Fibroblast of mammary gland (primary cell): Measurements from ENCODE around the gene NTN1.

Experiments used
- DNase-seq: peaks from one replicate; pipeline ENCODE4 v3.0.0-alpha.2; 2010; ENCODE audit warnings: low read depth
- H3K4me3 ChIP-seq: 2 replicates; pipeline ENCODE4 v1.5.1; 2011; ENCODE audit warnings: low read depth, mild to moderate bottlenecking, low read length, moderate library complexity; ENCODE audit not compliant: control insufficient read depth
- CTCF ChIP-seq: conservative IDR thresholded peaks from 2 replicates; pipeline ENCODE4 v1.5.1; 2011; ENCODE audit warnings: low read depth, low read length, inconsistent platforms; ENCODE audit not compliant: control insufficient read depth, insufficient read depth

The NTN1 gene

GRCh38 chr17:9109933-9110332 is 88.6 kb downstream of the NTN1 start:
- DNase-seq: no peak
- H3K4me3 ChIP-seq: no peak overlapping the region
- TF ChIP-seq CTCF: no peak

GRCh38 chr17:9110501-9110900 is 89.2 kb downstream of the NTN1 start:
- H3K4me3 ChIP-seq: no peak overlapping the region
- DNase-seq: no peak

GRCh38 chr17:9115214-9116191 is 94.2 kb downstream of the NTN1 start:
- DNase-seq: peak; percentile 76
- peak overlapping the region; percentile 47 for H3K4me3 ChIP-seq

More at GRCh38 chr17:9110501-9110900, 89.2 kb downstream of the NTN1 start:
- no peak for TF ChIP-seq CTCF

GRCh38 chr17:9116311-9116835 is 95.1 kb downstream of the NTN1 start:
- no peak for TF ChIP-seq CTCF
- H3K4me3 ChIP-seq: no peak overlapping the region
- DNase-seq: no peak

More at GRCh38 chr17:9115214-9116191, 94.2 kb downstream of the NTN1 start:
- TF ChIP-seq CTCF: peak; percentile 57

GRCh38 chr17:9116861-9117568 is 95.7 kb downstream of the NTN1 start:
- no peak for DNase-seq
- H3K4me3 ChIP-seq: no peak overlapping the region
- no peak for TF ChIP-seq CTCF

- TF ChIP-seq CTCF: peak; percentile 38
- DNase-seq: no peak
- H3K4me3 ChIP-seq: no peak overlapping the region
Observed at GRCh38 chr17:9120471-9120870, 99.2 kb downstream of the NTN1 start.
